HuH-7 (cell line): ENCODE measurements around the gene MALRD1.

Experiments used
- DNase-seq: peaks from one replicate; pipeline ENCODE4 v3.0.0; 2011; ENCODE audit warnings: low spot score

Gene MALRD1

GRCh38 chr10:19653931-19654330, 605.3 kb downstream of the MALRD1 start:
- no peak for DNase-seq

GRCh38 chr10:19654576-19654975, 606.0 kb downstream of the MALRD1 start:
- DNase-seq: no peak

GRCh38 chr10:19656420-19657042, 607.9 kb downstream of the MALRD1 start:
- peak; percentile 15 for DNase-seq

GRCh38 chr10:19658131-19658530, 609.5 kb downstream of the MALRD1 start:
- no peak for DNase-seq

- no peak for DNase-seq
These were observed 610.1 kb downstream of the MALRD1 start for GRCh38 chr10:19658622-19659233.

GRCh38 chr10:19659920-19660655, 611.5 kb downstream of the MALRD1 start:
- no peak for DNase-seq

- DNase-seq: no peak
These were observed 614.7 kb downstream of the MALRD1 start for GRCh38 chr10:19663344-19663743.

- no peak for DNase-seq
These were observed 619.5 kb downstream of the MALRD1 start for GRCh38 chr10:19668116-19668515.

- DNase-seq: no peak
These were observed 627.5 kb downstream of the MALRD1 start for GRCh38 chr10:19676063-19676462.

GRCh38 chr10:19683356-19683755, 634.8 kb downstream of the MALRD1 start:
- DNase-seq: no peak

- no peak for DNase-seq
These were observed 635.4 kb downstream of the MALRD1 start for GRCh38 chr10:19683960-19684359.

GRCh38 chr10:19688344-19688743, 639.7 kb downstream of the MALRD1 start:
- DNase-seq: no peak

GRCh38 chr10:19689231-19689630, 640.6 kb downstream of the MALRD1 start:
- no peak for DNase-seq

GRCh38 chr10:19699299-19699698, 650.7 kb downstream of the MALRD1 start:
- DNase-seq: no peak

- DNase-seq: no peak
These were observed 652.9 kb downstream of the MALRD1 start for GRCh38 chr10:19701427-19702052.

GRCh38 chr10:19702215-19702614, 653.6 kb downstream of the MALRD1 start:
- no peak for DNase-seq

- no peak for DNase-seq
These were observed 655.9 kb downstream of the MALRD1 start for GRCh38 chr10:19704544-19704943.

- DNase-seq: no peak
These were observed 656.6 kb downstream of the MALRD1 start for GRCh38 chr10:19705250-19705649.

GRCh38 chr10:19706904-19707303, 658.3 kb downstream of the MALRD1 start:
- no peak for DNase-seq

- DNase-seq: no peak
These were observed 658.8 kb downstream of the MALRD1 start for GRCh38 chr10:19707376-19707775.

GRCh38 chr10:19708031-19708430, 659.4 kb downstream of the MALRD1 start:
- DNase-seq: no peak

- no peak for DNase-seq
These were observed 662.0 kb downstream of the MALRD1 start for GRCh38 chr10:19710600-19710999.

GRCh38 chr10:19713159-19713558, 664.6 kb downstream of the MALRD1 start:
- no peak for DNase-seq
